GM23248 (cell line): ENCODE measurements around the gene SPRR1A.

Experiments
- EZH2 ChIP-seq: fragments of 200-600 bp; sonication (generic); IDR thresholded peaks from 2 replicates; pipeline ENCODE4 v1.6.1; 2018; ENCODE audit warnings: antibody characterized with exemption, mild to moderate bottlenecking; ENCODE audit not compliant: insufficient read depth, poor library complexity, severe bottlenecking
- EZH2phosphoT487 ChIP-seq: fragments of 200-600 bp; sonication (generic); IDR thresholded peaks from 2 replicates; pipeline ENCODE4 v1.6.1; 2018; ENCODE audit warnings: antibody characterized with exemption, moderate library complexity, mild to moderate bottlenecking, low read depth; ENCODE audit not compliant: insufficient read depth

DNA sequence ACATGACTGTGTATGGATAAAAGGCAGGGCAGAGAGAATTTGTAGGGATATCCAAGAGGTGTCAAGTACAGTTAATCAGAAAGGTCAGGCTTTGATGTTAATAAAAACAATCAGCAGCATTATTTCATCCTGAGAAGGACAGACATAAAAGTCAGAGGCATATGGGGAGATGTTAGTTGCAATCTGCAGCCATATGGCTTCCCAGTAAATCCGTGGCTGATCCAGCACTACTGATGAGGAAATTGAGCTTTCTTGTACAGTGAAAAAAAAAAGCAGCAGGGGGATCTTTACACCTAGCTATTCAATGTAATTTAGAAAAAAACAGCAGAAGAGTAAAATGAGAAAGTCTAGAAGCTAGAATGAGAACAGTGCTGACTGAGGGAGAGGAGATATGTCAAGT, 44.9 kb downstream of the SPRR1A start:
- TF ChIP-seq EZH2phosphoT487 (no peak), EZH2 (no peak)
